ENCODE data around the gene ZSWIM6. TPM values are rescaled to one million over a fixed set of nuclear protein-coding genes. Genes with fewer than 3 reads are reported as not detected.

ZSWIM6 gene
- polyA plus RNA-seq, 3 donors, result 1.7 to 33.5 (median 2.7) TPM

DNA sequence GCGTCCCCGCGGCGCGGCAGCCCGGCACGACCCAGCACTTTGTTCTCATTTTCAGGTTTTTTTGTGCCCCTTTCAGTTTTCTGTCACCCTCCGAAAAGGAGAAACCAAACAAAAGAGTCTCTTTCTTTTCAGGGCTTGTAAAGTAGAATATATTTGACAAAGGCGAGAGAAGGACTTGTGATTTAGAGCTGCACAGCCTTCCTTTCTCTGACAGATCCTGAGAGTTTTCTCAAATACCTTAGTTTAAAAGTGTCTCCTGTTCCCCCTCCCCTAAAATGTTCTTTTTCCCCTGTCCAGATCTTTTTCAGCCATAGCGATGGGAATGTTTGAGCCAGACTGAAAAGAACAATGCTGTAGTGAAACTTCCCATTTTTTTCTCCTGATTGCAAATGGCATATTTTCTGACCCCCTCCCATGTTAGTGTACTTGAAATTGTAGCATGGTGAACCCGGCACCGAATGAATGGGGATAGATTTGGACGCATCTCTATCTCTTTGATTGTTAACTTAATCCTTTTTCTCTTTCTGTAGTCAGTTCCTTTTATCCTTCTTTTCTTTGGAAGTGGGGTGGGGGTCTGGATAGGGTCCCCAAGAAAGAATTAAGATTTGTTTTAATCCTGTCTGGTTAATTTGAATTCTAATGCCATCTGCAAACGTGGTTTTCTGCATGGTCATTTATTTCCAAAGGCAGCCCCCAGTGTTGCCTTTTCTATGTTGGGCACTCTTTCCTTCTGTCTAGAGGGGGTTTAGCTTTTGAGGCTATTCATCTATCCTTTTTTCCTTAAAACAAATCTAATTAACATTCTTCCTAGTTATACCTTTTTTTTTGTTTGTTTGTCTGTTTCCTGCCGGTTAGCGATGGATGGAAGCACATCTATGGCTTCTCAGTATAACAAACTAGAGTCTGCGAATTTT lies 2.2 kb downstream of the ZSWIM6 start:
- peak overlapping the region; percentile 52 to 89 for H3K27ac ChIP-seq (ENCODE audit: low read depth in 1 of 2, low read length in 2 of 2)
- Mint-ChIP-seq H3K4me3 (peak overlapping the region; percentile 92 to 98), H3K4me1 (peaks cover 56% of the 10 kb centered on the region), H3K36me3 (peaks cover 31 to 45% of the 10 kb centered on the region in 2 donors), H3K27ac (peak overlapping the region; percentile 1 to 95 (median 71)), H3K9me3 (peaks cover 3 to 10% (median 8%) of the 10 kb centered on the region in 7 donors), H3K27me3 (ENCODE audit: low read depth in 3 of 3) (no peaks in the 10 kb centered on the region)
- WGBS (ENCODE audit: insufficient coverage), result 0% methylated on average over 7 of the region's 17 CpGs
- peak in 1 of 3 donors; percentile 15 for DNase-seq
- TF ChIP-seq, protein P1, sequence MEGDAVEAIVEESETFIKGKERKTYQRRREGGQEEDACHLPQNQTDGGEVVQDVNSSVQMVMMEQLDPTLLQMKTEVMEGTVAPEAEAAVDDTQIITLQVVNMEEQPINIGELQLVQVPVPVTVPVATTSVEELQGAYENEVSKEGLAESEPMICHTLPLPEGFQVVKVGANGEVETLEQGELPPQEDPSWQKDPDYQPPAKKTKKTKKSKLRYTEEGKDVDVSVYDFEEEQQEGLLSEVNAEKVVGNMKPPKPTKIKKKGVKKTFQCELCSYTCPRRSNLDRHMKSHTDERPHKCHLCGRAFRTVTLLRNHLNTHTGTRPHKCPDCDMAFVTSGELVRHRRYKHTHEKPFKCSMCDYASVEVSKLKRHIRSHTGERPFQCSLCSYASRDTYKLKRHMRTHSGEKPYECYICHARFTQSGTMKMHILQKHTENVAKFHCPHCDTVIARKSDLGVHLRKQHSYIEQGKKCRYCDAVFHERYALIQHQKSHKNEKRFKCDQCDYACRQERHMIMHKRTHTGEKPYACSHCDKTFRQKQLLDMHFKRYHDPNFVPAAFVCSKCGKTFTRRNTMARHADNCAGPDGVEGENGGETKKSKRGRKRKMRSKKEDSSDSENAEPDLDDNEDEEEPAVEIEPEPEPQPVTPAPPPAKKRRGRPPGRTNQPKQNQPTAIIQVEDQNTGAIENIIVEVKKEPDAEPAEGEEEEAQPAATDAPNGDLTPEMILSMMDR (IDR thresholded peaks at IDR 0.05), result no peak
- peak overlapping the region; percentile 87 for H3K4me2 ChIP-seq (replicated peaks; ENCODE audit: extremely low read depth, low read length, poor library complexity, severe bottlenecking)
- peaks cover 0 to 13% of the 10 kb centered on the region in 2 donors for H3K36me3 ChIP-seq (replicated peaks in 1 of 2; ENCODE audit: control insufficient read depth in 1 of 2, insufficient read depth in 2 of 2, low read length in 2 of 2)
- peak overlapping the region; percentile 94 for H3K9ac ChIP-seq (ENCODE audit: insufficient read depth, low read length, poor library complexity, severe bottlenecking)
- no peaks in the 10 kb centered on the region for H3K27me3 ChIP-seq (ENCODE audit: control insufficient read depth in 2 of 2, insufficient read depth in 2 of 2, low read length in 2 of 2)
- intact Hi-C loops (cut with micrococcal nuclease), result loop anchor here (5.0 to 10.0 kb wide), 4 partner anchors 57 to 279 kb away; partner anchors contain the start of gene SMIM15 (in 1 of the 2)
- peak overlapping the region; percentile 90 to 96 (median 92) for H3K4me3 ChIP-seq (replicated peaks in 1 of 3; ENCODE audit: low read depth in 2 of 3, low read length in 3 of 3)
- H2AFZ ChIP-seq (ENCODE audit: insufficient read depth, low read depth, low read length, poor library complexity, severe bottlenecking), result no peak overlapping the region
- H3K79me2 ChIP-seq (ENCODE audit: insufficient read depth, low read length), result peaks cover 78% of the 10 kb centered on the region
- H3K9me3 ChIP-seq (replicated peaks in 1 of 2; ENCODE audit: control insufficient read depth in 1 of 2, insufficient read depth in 1 of 2, low read length in 2 of 2), result peaks cover 0 to 3% of the 10 kb centered on the region in 2 donors
- peaks cover 65% of the 10 kb centered on the region for H4K20me1 ChIP-seq (ENCODE audit: insufficient read depth, low read length)
- H3K4me1 ChIP-seq (ENCODE audit: control insufficient read depth in 1 of 2, insufficient read depth in 2 of 2, low read length in 2 of 2), result peaks cover 31 to 55% of the 10 kb centered on the region in 2 donors

DNA sequence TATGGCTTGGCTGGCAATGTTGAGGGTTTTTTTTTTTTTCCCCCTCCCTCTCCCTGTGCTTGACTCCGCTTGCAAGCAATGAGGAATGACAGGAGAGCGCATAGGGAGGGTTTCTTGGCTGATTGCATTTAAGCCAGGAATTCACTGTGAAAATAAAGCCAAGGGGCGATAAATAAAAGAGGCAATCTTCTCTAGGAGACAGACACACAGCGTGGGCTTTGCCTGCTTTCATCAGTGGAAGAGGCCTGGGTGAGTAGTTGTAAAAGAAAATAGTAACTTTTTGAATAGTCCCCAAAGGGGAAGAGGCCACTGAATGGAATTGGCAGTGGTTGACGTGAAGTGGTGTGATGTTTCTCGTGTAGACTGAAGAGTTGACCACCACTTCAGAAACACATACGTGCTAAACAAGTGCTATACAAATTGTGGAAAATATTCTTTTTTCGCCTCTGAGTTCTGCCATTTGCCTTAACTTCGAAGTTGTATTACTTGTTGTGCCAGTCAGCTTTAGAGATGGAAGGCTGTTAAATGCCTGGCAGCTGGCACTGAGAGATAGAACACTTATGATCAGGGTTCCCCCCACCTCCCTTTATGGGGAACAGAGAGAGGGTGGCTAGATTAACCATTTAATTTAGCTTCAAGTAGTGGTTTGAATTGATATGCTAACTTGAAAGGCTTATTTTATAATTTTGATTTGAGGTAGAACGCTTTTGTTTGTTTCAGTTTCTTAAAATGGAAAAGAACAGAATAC lies 3.0 kb downstream of the ZSWIM6 start:
- no peak overlapping the region for H3K27ac ChIP-seq (ENCODE audit: low read depth in 1 of 2, low read length in 2 of 2)
- no peak overlapping the region for H3K9ac ChIP-seq (ENCODE audit: insufficient read depth, low read length, poor library complexity, severe bottlenecking)
- peak overlapping the region in 4 of 7 donors; percentile 41 to 65 (median 44) for H3K27ac Mint-ChIP-seq
- TF ChIP-seq, protein P1 (IDR thresholded peaks at IDR 0.05), result no peak
- peaks cover 79% of the 10 kb centered on the region for H3K79me2 ChIP-seq (ENCODE audit: insufficient read depth, low read length)
- H3K4me1 ChIP-seq (ENCODE audit: control insufficient read depth in 1 of 2, insufficient read depth in 2 of 2, low read length in 2 of 2), result peaks cover 23 to 55% of the 10 kb centered on the region in 2 donors
- peaks cover 3 to 10% (median 8%) of the 10 kb centered on the region in 7 donors for H3K9me3 Mint-ChIP-seq
- peaks cover 54% of the 10 kb centered on the region for H3K4me1 Mint-ChIP-seq
- H3K9me3 ChIP-seq (replicated peaks in 1 of 2; ENCODE audit: control insufficient read depth in 1 of 2, insufficient read depth in 1 of 2, low read length in 2 of 2), result peaks cover 0 to 3% of the 10 kb centered on the region in 2 donors
- H2AFZ ChIP-seq (ENCODE audit: insufficient read depth, low read depth, low read length, poor library complexity, severe bottlenecking), result no peak overlapping the region
- H3K36me3 Mint-ChIP-seq, result peaks cover 31 to 44% of the 10 kb centered on the region in 2 donors
- H3K36me3 ChIP-seq (replicated peaks in 1 of 2; ENCODE audit: control insufficient read depth in 1 of 2, insufficient read depth in 2 of 2, low read length in 2 of 2), result peaks cover 0 to 13% of the 10 kb centered on the region in 2 donors
- intact Hi-C loops (cut with micrococcal nuclease), result loop anchor here (5.0 to 10.0 kb wide), 4 partner anchors 58 to 280 kb away; partner anchors contain the start of gene SMIM15 (in 1 of the 2)
- no CpG with 5 or more reads among the region's 10 CpGs for WGBS (ENCODE audit: insufficient coverage)
- H3K4me2 ChIP-seq (replicated peaks; ENCODE audit: extremely low read depth, low read length, poor library complexity, severe bottlenecking), result peak overlapping the region; percentile 87
- peak overlapping the region; percentile 92 to 98 for H3K4me3 Mint-ChIP-seq
- no peaks in the 10 kb centered on the region for H3K27me3 ChIP-seq (ENCODE audit: control insufficient read depth in 2 of 2, insufficient read depth in 2 of 2, low read length in 2 of 2)
- DNase-seq, result no peak
- peak overlapping the region; percentile 90 to 96 (median 92) for H3K4me3 ChIP-seq (replicated peaks in 1 of 3; ENCODE audit: low read depth in 2 of 3, low read length in 3 of 3)
- no peaks in the 10 kb centered on the region for H3K27me3 Mint-ChIP-seq (ENCODE audit: low read depth in 3 of 3)
- peaks cover 73% of the 10 kb centered on the region for H4K20me1 ChIP-seq (ENCODE audit: insufficient read depth, low read length)
